NCI-H510A (cell line): ENCODE data around the gene MAST3.

Experiments
- DNase-seq: peaks from one replicate; lab custom pipeline; 2025; lab: John Stamatoyannopoulos, UW

MAST3 gene

GRCh38 chr19:18190278-18190677, 92.7 kb downstream of the MAST3 start:
- DNase-seq: no peak

DNA sequence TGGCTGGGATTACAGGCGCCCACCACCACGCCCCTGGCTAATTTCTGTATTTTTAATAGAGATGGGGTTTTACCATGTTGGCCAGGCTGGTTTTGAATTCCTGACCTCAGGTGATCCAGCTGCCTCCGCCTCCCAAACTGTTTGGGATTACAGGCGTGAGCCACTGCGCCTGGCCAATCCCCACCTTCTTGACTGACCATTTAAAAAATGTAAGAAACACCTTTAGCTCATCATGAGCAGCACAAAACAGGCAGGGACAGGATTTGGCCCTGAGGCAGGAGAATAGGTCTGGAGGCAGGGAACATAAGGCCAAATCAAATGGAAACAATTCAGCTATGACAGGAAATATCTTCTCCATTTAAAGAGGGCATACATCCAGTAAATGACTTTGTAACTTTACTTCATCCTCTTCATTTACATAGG, 94.1 kb downstream of the MAST3 start:
- no peak for DNase-seq

- peak; percentile 99 for DNase-seq
These were observed 95.3 kb downstream of the MAST3 start, which contains the start of gene MPV17L2 for GRCh38 chr19:18192673-18193387. TSS of gene MPV17L2 (plus strand) at chr19:18193218. CDS start at chr19:18193282, 64 bp downstream.

DNA sequence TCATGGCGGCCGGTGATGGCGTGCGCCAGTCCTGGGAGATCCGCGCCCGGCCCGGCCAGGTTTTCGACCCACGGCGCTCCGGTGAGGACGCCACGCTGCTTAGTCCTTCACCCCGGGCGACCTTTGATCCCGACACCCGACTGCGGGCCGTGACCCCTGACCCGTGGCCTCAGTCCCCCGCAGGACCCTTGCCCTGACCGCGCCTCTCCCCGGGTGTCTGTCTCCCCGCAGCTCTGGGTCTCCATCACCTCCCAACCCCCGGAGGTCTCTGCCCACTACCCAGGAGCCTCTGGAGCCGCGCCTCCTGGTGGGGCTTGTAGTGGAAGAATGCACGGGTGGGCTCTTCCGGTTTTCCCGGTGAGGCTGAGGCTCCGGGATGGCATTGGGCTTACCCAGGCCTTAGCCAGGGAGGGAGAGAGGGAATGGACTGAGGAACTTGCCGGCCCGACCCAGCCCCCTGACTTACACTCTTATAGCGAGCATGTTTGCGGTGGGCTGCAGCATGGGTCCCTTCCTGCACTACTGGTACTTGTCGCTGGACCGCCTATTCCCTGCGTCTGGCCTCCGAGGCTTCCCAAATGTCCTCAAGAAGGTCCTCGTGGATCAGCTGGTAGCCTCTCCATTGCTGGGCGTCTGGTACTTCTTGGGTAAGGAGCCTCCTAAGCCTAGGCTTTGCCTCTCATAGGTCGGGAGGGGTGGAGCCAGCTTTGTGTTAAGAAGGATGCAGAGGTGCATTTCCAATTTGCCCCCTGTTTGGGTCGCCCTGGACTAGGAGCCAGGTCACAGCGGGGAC, 96.0 kb downstream of the MAST3 start:
- DNase-seq: no peak

DNA sequence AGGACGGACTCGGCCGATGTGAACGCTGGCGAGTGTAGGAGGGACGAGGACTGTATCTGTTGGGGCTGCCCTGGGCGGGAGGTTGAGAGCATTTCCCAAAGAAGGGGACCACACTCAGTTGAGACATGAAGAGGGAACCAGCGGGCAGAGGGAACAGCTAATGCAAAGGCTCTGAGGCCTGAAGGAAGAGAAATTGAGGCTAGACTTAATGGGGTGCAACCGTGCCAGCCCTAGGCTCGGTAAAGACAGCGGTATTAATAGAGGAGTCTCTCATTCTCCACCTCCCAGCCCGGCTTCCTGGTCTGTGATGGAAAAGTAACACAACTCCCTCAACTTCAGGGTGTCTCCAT, 96.6 kb downstream of the MAST3 start:
- no peak for DNase-seq

- DNase-seq: no peak
These were observed 97.1 kb downstream of the MAST3 start for GRCh38 chr19:18194554-18195238.

DNA sequence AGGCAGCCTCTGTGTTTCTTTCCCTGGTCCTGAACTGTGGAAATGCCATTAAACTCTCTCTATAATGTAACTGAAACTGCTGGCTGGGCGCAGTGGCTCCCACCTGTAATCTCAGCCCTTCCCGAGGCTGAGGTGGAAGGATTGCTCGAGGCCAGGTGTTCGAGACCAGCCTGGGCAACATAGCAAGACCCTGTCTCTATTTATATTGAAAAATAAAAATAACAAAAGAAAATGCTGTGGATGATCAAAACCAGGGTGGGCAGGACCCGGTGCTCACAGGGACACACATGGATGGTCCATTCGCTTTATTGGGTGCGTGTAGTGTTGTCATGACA, 98.9 kb downstream of the MAST3 start:
- no peak for DNase-seq

DNA sequence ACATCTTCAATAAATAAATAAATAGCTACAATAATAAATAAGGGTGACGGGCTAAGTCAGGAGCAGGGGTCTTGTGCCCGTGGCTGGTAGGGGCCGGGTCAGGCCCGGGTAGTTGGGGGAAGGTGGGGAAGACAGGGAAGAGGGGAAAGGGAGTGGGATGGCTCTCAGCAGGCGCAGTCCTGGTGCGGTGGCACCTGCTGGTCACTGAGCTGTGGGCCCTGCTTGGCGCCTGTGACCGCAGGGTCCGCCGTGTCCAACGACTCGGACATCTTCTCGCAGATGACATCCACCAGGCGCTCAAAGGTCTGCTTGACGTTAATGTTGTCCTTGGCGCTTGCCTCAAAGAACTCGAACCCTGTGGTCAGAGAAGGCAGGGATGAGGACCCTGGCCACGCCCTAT, 99.7 kb downstream of the MAST3 start:
- no peak for DNase-seq

GRCh38 chr19:18197941-18198340, 100.4 kb downstream of the MAST3 start:
- no peak for DNase-seq

DNA sequence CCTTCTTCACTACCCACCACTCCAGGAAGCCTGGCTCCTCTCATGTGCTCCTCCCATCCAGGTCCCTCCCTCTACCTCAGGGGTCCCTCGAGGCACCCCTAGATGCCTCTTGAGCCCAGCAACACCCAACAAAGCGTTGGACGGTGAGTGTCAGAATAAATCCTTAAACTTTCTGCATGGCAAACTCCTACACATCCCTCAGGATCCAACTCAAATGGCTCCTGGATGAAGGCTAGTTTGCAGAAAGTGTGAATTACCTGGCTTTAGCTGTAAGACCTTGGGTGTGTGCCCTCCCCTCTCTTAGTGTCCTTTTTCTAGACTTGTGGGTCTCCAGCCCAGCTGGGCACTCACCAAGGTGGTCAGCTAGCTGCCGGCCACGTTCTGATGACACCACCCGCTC, 100.8 kb downstream of the MAST3 start:
- no peak for DNase-seq
